Stimulated activated naive CD4-positive, alpha-beta T cell (primary cell): ENCODE data around the gene COL8A1.
"Not testable (repeated sequence)": the region's sequence is repeated elsewhere in the genome, so short reads cannot be mapped to it uniquely, and the experiment has no call there.

Source experiments
- DNase-seq, 6 experiments: peaks; one replicate each; lab custom pipeline; 2025; lab: John Stamatoyannopoulos, UW

Gene COL8A1

GRCh38 chr3:99710094-99710493 lies 71.7 kb downstream of the COL8A1 start:
- DNase-seq, result no peak

GRCh38 chr3:99711351-99711750 lies 73.0 kb downstream of the COL8A1 start:
- no peak for DNase-seq

- no peak for DNase-seq
These were observed 74.0 kb downstream of the COL8A1 start for GRCh38 chr3:99712291-99712954.

- no peak for DNase-seq
These were observed 75.0 kb downstream of the COL8A1 start for GRCh38 chr3:99713440-99713839.

GRCh38 chr3:99714146-99714545 lies 75.8 kb downstream of the COL8A1 start:
- no peak for DNase-seq

- no peak for DNase-seq
These were observed 76.2 kb downstream of the COL8A1 start for GRCh38 chr3:99714575-99714974.

- DNase-seq, result no peak
These were observed 78.1 kb downstream of the COL8A1 start for GRCh38 chr3:99716463-99716995.

- DNase-seq, result no peak
These were observed 82.7 kb downstream of the COL8A1 start for GRCh38 chr3:99720985-99721632.

GRCh38 chr3:99721633-99722007 lies 83.2 kb downstream of the COL8A1 start:
- no peak for DNase-seq

GRCh38 chr3:99724276-99724675 lies 85.9 kb downstream of the COL8A1 start:
- DNase-seq, result no peak

GRCh38 chr3:99730870-99731269 lies 92.5 kb downstream of the COL8A1 start:
- no peak for DNase-seq

- no peak for DNase-seq
These were observed 93.1 kb downstream of the COL8A1 start for GRCh38 chr3:99731499-99731898.

GRCh38 chr3:99740371-99740770 lies 102.0 kb downstream of the COL8A1 start:
- DNase-seq, result not testable (repeated sequence)

GRCh38 chr3:99741588-99741987 lies 103.2 kb downstream of the COL8A1 start:
- DNase-seq, result no peak

- no peak for DNase-seq
These were observed 109.5 kb downstream of the COL8A1 start for GRCh38 chr3:99747915-99748314.

- DNase-seq, result no peak
These were observed 113.3 kb downstream of the COL8A1 start for GRCh38 chr3:99751649-99752048.

GRCh38 chr3:99753268-99753975 lies 115.0 kb downstream of the COL8A1 start:
- peak in 2 of 6 experiments; percentile 6 to 19 for DNase-seq

- no peak for DNase-seq
These were observed 117.4 kb downstream of the COL8A1 start for GRCh38 chr3:99755831-99756230.

GRCh38 chr3:99757966-99758365 lies 119.6 kb downstream of the COL8A1 start:
- no peak for DNase-seq

GRCh38 chr3:99758502-99759177 lies 120.2 kb downstream of the COL8A1 start:
- no peak for DNase-seq

GRCh38 chr3:99760031-99760430 lies 121.6 kb downstream of the COL8A1 start:
- no peak for DNase-seq

GRCh38 chr3:99760629-99761028 lies 122.2 kb downstream of the COL8A1 start:
- DNase-seq, result no peak
